H1 (cell line): ENCODE measurements around the gene FRMD6. TPM values are rescaled to one million over a fixed set of nuclear protein-coding genes. Genes with fewer than 3 reads are reported as not detected.

Source experiments
- CTCF ChIA-PET: fragments of 300-600 bp; sonication (Branson Sonifier 250); formaldehyde crosslinking; loops from one replicate; lab custom pipeline; 2021; ENCODE audit not compliant: partially characterized antibody; lab: Charles Lee
- POLR2A ChIA-PET: fragments of 300-600 bp; sonication (Branson Sonifier 250); formaldehyde crosslinking; loops from one replicate; lab custom pipeline; 2021; ENCODE audit warnings: inconsistent platforms; ENCODE audit not compliant: partially characterized antibody; lab: Charles Lee
- DNase-seq, 2 experiments: peaks; one replicate each; pipeline versions ENCODE4 v3.0.0 to v3.0.0-alpha.2; 2010 to 2022; ENCODE audit warnings: low spot score in 2 of 2, low read depth in 1 of 2, mixed read lengths in 1 of 2
- FAIRE-seq: peaks from 2 replicates; lab custom pipeline; 2011; peaks lifted over from hg19 to GRCh38; lab: Jason Lieb, UNC
- H2AFZ ChIP-seq: 2 replicates; pipeline ENCODE4 v1.8.1; 2012; ENCODE audit warnings: low read length, inconsistent platforms
- H2AK5ac ChIP-seq: 2 replicates; pipeline ENCODE4 v1.6.1; 2013; ENCODE audit warnings: low read depth, low read length
- H2BK120ac ChIP-seq: replicated peaks from 2 replicates; pipeline ENCODE3; 2013; ENCODE audit warnings: low read depth, low read length, inconsistent platforms
- H2BK12ac ChIP-seq: 2 replicates; pipeline ENCODE4 v1.6.1; 2013; ENCODE audit warnings: low read depth, low read length
- H2BK15ac ChIP-seq: 2 replicates; pipeline ENCODE4 v1.6.1; 2013; ENCODE audit warnings: low read length
- H2BK20ac ChIP-seq: 2 replicates; pipeline ENCODE4 v1.6.1; 2013; ENCODE audit warnings: low read length
- H2BK5ac ChIP-seq: 2 replicates; pipeline ENCODE4 v1.6.1; 2013; ENCODE audit warnings: low read depth, low read length
- H3K14ac ChIP-seq: 2 replicates; pipeline ENCODE4 v1.6.1; 2013; ENCODE audit warnings: inconsistent platforms; ENCODE audit not compliant: insufficient read length
- H3K18ac ChIP-seq: 2 replicates; pipeline ENCODE4 v1.6.1; 2013; ENCODE audit warnings: low read length; ENCODE audit errors: extremely low read depth
- H3K23ac ChIP-seq: 2 replicates; pipeline ENCODE4 v1.6.1; 2013; ENCODE audit warnings: inconsistent platforms; ENCODE audit not compliant: insufficient read length
- H3K23me2 ChIP-seq: 2 replicates; pipeline ENCODE4 v1.6.1; 2013; ENCODE audit warnings: low read depth, low read length
- H3K27ac ChIP-seq: 2 replicates; pipeline ENCODE4 v1.6.1; 2011; ENCODE audit warnings: low read depth, low read length, inconsistent platforms
- H3K27me3 ChIP-seq, 4 experiments: replicated peaks in 1 of 4; 1 replicate in 1 of 4; 2 replicates in 3 of 4; pipeline versions ENCODE4 v1.6.1 to v1.8.1; 2011 to 2013; ENCODE audit warnings: low read length in 3 of 4, mild to moderate bottlenecking in 3 of 4, inconsistent platforms in 2 of 4, mixed read lengths in 2 of 4, moderate library complexity in 1 of 4; ENCODE audit not compliant: control insufficient read depth in 3 of 4, insufficient read depth in 3 of 4; ENCODE audit errors: extremely low read depth in 1 of 4
- H3K36me3 ChIP-seq, 4 experiments: 2 replicates each; pipeline versions ENCODE4 v1.6.1 to v1.8.1; 2011 to 2013; ENCODE audit warnings: mild to moderate bottlenecking in 4 of 4, low read length in 3 of 4, moderate library complexity in 2 of 4, control low read depth in 1 of 4, inconsistent platforms in 1 of 4; ENCODE audit not compliant: insufficient read depth in 4 of 4, control insufficient read depth in 2 of 4
- H3K4ac ChIP-seq: replicated peaks from 2 replicates; pipeline ENCODE3; 2013; ENCODE audit warnings: low read length, low read depth, mixed read lengths, inconsistent platforms; ENCODE audit not compliant: insufficient read length
- H3K4me1 ChIP-seq, 4 experiments: replicated peaks in 1 of 4; 1 replicate in 1 of 4; 2 replicates in 3 of 4; pipeline versions ENCODE4 v1.6.1 to v1.8.1; 2011 to 2013; ENCODE audit warnings: low read length in 3 of 4, inconsistent platforms in 2 of 4, mixed read lengths in 1 of 4; ENCODE audit not compliant: insufficient read depth in 4 of 4, control insufficient read depth in 3 of 4
- H3K4me2 ChIP-seq, 2 experiments: 2 replicates each; pipeline versions ENCODE4 v1.6.1 to v1.8.1; 2011 to 2013; ENCODE audit warnings: low read depth in 2 of 2, low read length in 2 of 2, control low read depth in 1 of 2, inconsistent platforms in 1 of 2, mild to moderate bottlenecking in 1 of 2; ENCODE audit not compliant: insufficient read depth in 1 of 2
- H3K4me3 ChIP-seq, 4 experiments: fragments of 200-600, 300-600 bp in 1 of 4; sonication (generic), shearing (Covaris generic), sonication (Bioruptor Twin) in 1 of 4; 2 replicates each; pipeline versions ENCODE4 v1.5.1 to v1.8.1; 2011 to 2016; ENCODE audit warnings: low read length in 4 of 4, low read depth in 3 of 4, control low read depth in 2 of 4, inconsistent platforms in 2 of 4, mild to moderate bottlenecking in 2 of 4, mixed read lengths in 1 of 4, moderate library complexity in 1 of 4; ENCODE audit not compliant: insufficient read depth in 2 of 4; ENCODE audit errors: extremely low read depth in 1 of 4
- H3K56ac ChIP-seq: replicated peaks from 2 replicates; pipeline ENCODE3; 2013; ENCODE audit warnings: low read depth, mild to moderate bottlenecking, mixed read lengths, low read length, inconsistent platforms; ENCODE audit not compliant: insufficient read length
- H3K79me1 ChIP-seq: 2 replicates; pipeline ENCODE4 v1.6.1; 2013; ENCODE audit warnings: low read depth, low read length, control low read depth
- H3K79me2 ChIP-seq, 2 experiments: 2 replicates each; pipeline versions ENCODE4 v1.6.1 to v1.8.1; 2012 to 2013; ENCODE audit warnings: low read length in 2 of 2, mild to moderate bottlenecking in 2 of 2, inconsistent platforms in 1 of 2; ENCODE audit not compliant: insufficient read depth in 2 of 2, control insufficient read depth in 1 of 2
- H3K9ac ChIP-seq, 4 experiments: replicated peaks in 1 of 4; 1 replicate in 1 of 4; 2 replicates in 3 of 4; pipeline versions ENCODE4 v1.6.1 to v1.8.1; 2011 to 2013; ENCODE audit warnings: low read depth in 3 of 4, low read length in 3 of 4, control low read depth in 2 of 4, mild to moderate bottlenecking in 2 of 4, moderate library complexity in 2 of 4, inconsistent platforms in 1 of 4; ENCODE audit errors: extremely low read depth in 1 of 4
- H3K9me3 ChIP-seq, 2 experiments: 2 replicates each; pipeline versions ENCODE4 v1.6.1 to v1.8.1; 2012 to 2013; ENCODE audit warnings: mild to moderate bottlenecking in 2 of 2, moderate library complexity in 2 of 2, control low read depth in 1 of 2, inconsistent platforms in 1 of 2, low read depth in 1 of 2, low read length in 1 of 2, mixed read lengths in 1 of 2; ENCODE audit not compliant: insufficient read depth in 2 of 2
- H4K20me1 ChIP-seq, 2 experiments: replicated peaks in 1 of 2; 2 replicates each; pipeline versions ENCODE3 to v1.8.1; 2011 to 2013; ENCODE audit warnings: inconsistent platforms in 2 of 2, low read length in 2 of 2, mild to moderate bottlenecking in 1 of 2; ENCODE audit not compliant: insufficient read depth in 2 of 2, control insufficient read depth in 1 of 2
- H4K5ac ChIP-seq: 2 replicates; pipeline ENCODE4 v1.6.1; 2013; ENCODE audit warnings: low read length, low read depth, mixed read lengths, inconsistent platforms; ENCODE audit not compliant: insufficient read length
- H4K8ac ChIP-seq: 2 replicates; pipeline ENCODE4 v1.8.0; 2013; ENCODE audit warnings: mild to moderate bottlenecking, moderate library complexity, low read length, inconsistent platforms; ENCODE audit not compliant: insufficient read depth; ENCODE audit errors: extremely low read depth
- H4K91ac ChIP-seq: replicated peaks from 2 replicates; pipeline ENCODE3; 2013; ENCODE audit warnings: low read length, mixed read lengths, inconsistent platforms; ENCODE audit not compliant: insufficient read length
- BACH1 ChIP-seq: IDR thresholded peaks from 2 replicates; pipeline ENCODE4 v1.6.1; 2012; ENCODE audit warnings: low read length, improper control_type of control experiment
- CEBPB ChIP-seq: IDR thresholded peaks from 2 replicates; pipeline ENCODE4 v1.6.1; 2012; ENCODE audit warnings: low read depth, low read length
- CHD1 ChIP-seq: IDR thresholded peaks from 2 replicates; pipeline ENCODE4 v1.6.1; 2012; ENCODE audit warnings: low read depth, low read length, improper control_type of control experiment
- CHD2 ChIP-seq: IDR thresholded peaks from 2 replicates; pipeline ENCODE4 v1.6.1; 2012; ENCODE audit warnings: low read length, improper control_type of control experiment
- EGR1 ChIP-seq: IDR thresholded peaks from 2 replicates; pipeline ENCODE4 v1.6.1; 2011; ENCODE audit warnings: low read depth, low read length, borderline replicate concordance
- EP300 ChIP-seq, 2 experiments: IDR thresholded peaks; 1 replicate in 1 of 2; 2 replicates in 1 of 2; pipeline ENCODE4 v1.6.1; 2011 to 2012; ENCODE audit warnings: low read depth in 2 of 2, low read length in 2 of 2, mild to moderate bottlenecking in 2 of 2, borderline replicate concordance in 1 of 2, inconsistent platforms in 1 of 2, moderate library complexity in 1 of 2
- JUN ChIP-seq: IDR thresholded peaks from 2 replicates; pipeline ENCODE4 v1.6.1; 2011; ENCODE audit warnings: low read depth, mild to moderate bottlenecking, improper control_type of control experiment, low read length
- MAFK ChIP-seq: IDR thresholded peaks from 2 replicates; pipeline ENCODE4 v1.6.1; 2012; ENCODE audit warnings: low read depth, mild to moderate bottlenecking, improper control_type of control experiment, low read length
- SAP30 ChIP-seq: fragments of 300-600 bp; sonication (generic); IDR thresholded peaks from 2 replicates; pipeline ENCODE4 v1.7.1; 2012; ENCODE audit warnings: low read length, moderate library complexity, mild to moderate bottlenecking, inconsistent platforms; ENCODE audit not compliant: insufficient read depth, insufficient replicate concordance
- SIN3A ChIP-seq, 2 experiments: IDR thresholded peaks in 1 of 2; conservative IDR thresholded peaks in 1 of 2; 2 replicates each; pipeline ENCODE4 v1.6.1; 2011 to 2012; ENCODE audit warnings: low read length in 2 of 2, improper control_type of control experiment in 1 of 2, low read depth in 1 of 2, mild to moderate bottlenecking in 1 of 2
- SP2 ChIP-seq: IDR thresholded peaks from 2 replicates; pipeline ENCODE4 v1.6.1; 2012; ENCODE audit warnings: mild to moderate bottlenecking, low read length, inconsistent platforms
- TAF1 ChIP-seq: IDR thresholded peaks from 2 replicates; pipeline ENCODE4 v1.6.1; 2011; ENCODE audit warnings: mild to moderate bottlenecking, low read depth, low read length
- USF2 ChIP-seq: IDR thresholded peaks from 2 replicates; pipeline ENCODE4 v1.6.1; 2011; ENCODE audit warnings: low read length, improper control_type of control experiment
- YY1 ChIP-seq: IDR thresholded peaks from 2 replicates; pipeline ENCODE4 v1.6.1; 2011; ENCODE audit warnings: low read depth, mild to moderate bottlenecking, low read length
- WGBS, 2 experiments: shearing (Covaris generic) in 1 of 2; methylation state at CpG; one replicate each; pipeline versions ENCODE4 v1.1.6 to v1.1.7; 2013 to 2015; ENCODE audit warnings: low lambda C conversion rate in 2 of 2, mixed read lengths in 2 of 2, inconsistent platforms in 1 of 2, low coverage in 1 of 2, missing lambda C conversion rate in 1 of 2; ENCODE audit not compliant: insufficient replicate concordance in 2 of 2, insufficient coverage in 1 of 2, insufficient read length in 1 of 2; ENCODE audit errors: extremely low coverage in 1 of 2, missing lambda C conversion rate in 1 of 2; 5-methylcytosine and 5-hydroxymethylcytosine counted together
- polyA plus RNA-seq, 7 experiments: library from polyadenylated mRNA; depleted of rRNA in 3 of 7; stranded (reverse) in 5 of 7; unstranded in 2 of 7; fragments of >200 nt in 5 of 7; fragments of 200-250 nt in 2 of 7; gene quantifications; 1 replicate in 5 of 7; 2 replicates in 1 of 7; 4 replicates in 1 of 7; pipeline versions ENCODE4 v1.2.1 to v1.2.3, GENCODE V29; 2011 to 2013; ENCODE audit warnings: missing spikeins in 2 of 7, mixed read lengths in 2 of 7
- total RNA-seq: library from RNA; stranded (reverse); fragmentation: NEBNext Ultra II Directional; extraction: Animal tissue kit (Norgen Biotek cat#: 25700); gene quantifications from 2 replicates; pipeline ENCODE4 v1.2.1, GENCODE V29; 2021

FRMD6 gene
- total and polyA plus RNA-seq, 2 of the 8 experiments (the other 6 are each of a cell fraction or from before 2014, with no cell fraction given): 5.4 to 23.7 TPM

GRCh38 chr14:51717766-51718165 lies 66.1 kb downstream of the FRMD6 start:
- ChIA-PET CTCF (interaction anchor here (1.7 kb wide), 1 partner anchor 435 kb away, joined by 7 read pairs; no protein-coding TSS in a partner anchor), POLR2A (interaction anchor here (0.6 kb wide), 1 partner anchor 436 kb away, joined by 3 read pairs; no protein-coding TSS in a partner anchor)
- H3K79me1 ChIP-seq: no peaks in the 10 kb centered on the region
- H3K9me3 ChIP-seq: no peaks in the 10 kb centered on the region
- no peak overlapping the region for H3K9ac ChIP-seq
- H2BK15ac ChIP-seq: no peak overlapping the region
- no peak overlapping the region for H3K14ac ChIP-seq
- no peak overlapping the region for H4K5ac ChIP-seq
- H2AFZ ChIP-seq: no peak overlapping the region
- no peak overlapping the region for H3K56ac ChIP-seq
- no peak overlapping the region for H3K4ac ChIP-seq
- H4K8ac ChIP-seq: no peak overlapping the region
- no peak overlapping the region for H3K23ac ChIP-seq
- H2BK5ac ChIP-seq: no peak overlapping the region
- H3K4me1 ChIP-seq: peaks cover 0 to 7% (median 1%) of the 10 kb centered on the region in 4 experiments; a peak in 4 of 7 replicates
- no peaks in the 10 kb centered on the region for H3K27me3 ChIP-seq
- FAIRE-seq (no peak), DNase-seq (no peak)
- no peaks in the 10 kb centered on the region for H3K23me2 ChIP-seq
- H3K4me3 ChIP-seq: no peak overlapping the region
- H3K18ac ChIP-seq: no peak overlapping the region
- no peak overlapping the region for H4K91ac ChIP-seq
- H2BK12ac ChIP-seq: no peak overlapping the region
- H3K79me2 ChIP-seq: no peaks in the 10 kb centered on the region
- H2AK5ac ChIP-seq: no peak overlapping the region
- no peak overlapping the region for H3K27ac ChIP-seq
- peaks cover 0 to 20% (median 14%) of the 10 kb centered on the region in 4 experiments; a peak in 6 of 8 replicates for H3K36me3 ChIP-seq
- H2BK120ac ChIP-seq: no peak overlapping the region
- H2BK20ac ChIP-seq: no peak overlapping the region
- 87% methylated on average over 3 of the region's 3 CpGs; no CpG with 5 or more reads in 1 of the 2 experiments for WGBS, 2 experiments
- H4K20me1 ChIP-seq: no peaks in the 10 kb centered on the region
- no peak overlapping the region for H3K4me2 ChIP-seq
- TF ChIP-seq SAP30 (no peak), CHD2 (no peak), CEBPB (no peak), YY1 (no peak), EP300 (IDR thresholded peaks at IDR 0.05; ENCODE audit: borderline replicate concordance in 1 of 2, low read depth in 2 of 2, low read length in 2 of 2) (no peak), CHD1 (no peak), USF2 (no peak), SP2 (no peak), SIN3A (conservative IDR thresholded peaks at IDR 0.05 in 1 of 2, IDR thresholded peaks at IDR 0.05 in 1 of 2; ENCODE audit: low read depth in 1 of 2, low read length in 2 of 2) (no peak), MAFK (no peak), EGR1 (no peak), JUN (no peak), BACH1 (no peak), TAF1 (no peak)
